ACC112 (cell line): Measurements from ENCODE around the gene MAN1A1.
A peak's percentile ranks its signal among the peaks of the same experiment; 100 is the strongest.

Experiments used
- H2AFZ ChIP-seq: fragments of 200-600 bp; sonication (generic); one replicate; pipeline ENCODE4 v1.6.0; 2017; ENCODE audit warnings: antibody characterized with exemption, low read length; ENCODE audit not compliant: unreplicated experiment
- H3K27ac ChIP-seq: fragments of 200-600 bp; sonication (generic); 2 replicates; pipeline ENCODE4 v1.5.1; 2014; ENCODE audit warnings: low read depth, mild to moderate bottlenecking, antibody characterized with exemption, low read length, moderate library complexity
- H3K27me3 ChIP-seq: fragments of 200-600 bp; sonication (generic); 2 replicates; pipeline ENCODE4 v1.6.1; 2014; ENCODE audit warnings: mild to moderate bottlenecking, antibody characterized with exemption, low read length, moderate library complexity, mixed read lengths; ENCODE audit not compliant: insufficient read depth
- H3K36me3 ChIP-seq: fragments of 200-600 bp; sonication (generic); 2 replicates; pipeline ENCODE4 v1.6.1; 2016; ENCODE audit warnings: mild to moderate bottlenecking, antibody characterized with exemption, low read length, moderate library complexity, mixed read lengths; ENCODE audit not compliant: insufficient read depth
- H3K4me1 ChIP-seq: fragments of 200-600 bp; sonication (generic); one replicate; pipeline ENCODE4 v1.6.1; 2016; ENCODE audit warnings: low read length, mixed read lengths; ENCODE audit not compliant: insufficient read depth, unreplicated experiment, control insufficient read depth
- H3K4me3 ChIP-seq: fragments of 200-600 bp; sonication (generic); 2 replicates; pipeline ENCODE4 v1.5.1; 2014; ENCODE audit warnings: mild to moderate bottlenecking, low read depth, low read length
- H3K79me2 ChIP-seq: fragments of 200-600 bp; sonication (generic); one replicate; pipeline ENCODE4 v1.6.0; 2016; ENCODE audit warnings: low read length; ENCODE audit not compliant: control insufficient read depth, unreplicated experiment, insufficient read depth

Gene MAN1A1

DNA sequence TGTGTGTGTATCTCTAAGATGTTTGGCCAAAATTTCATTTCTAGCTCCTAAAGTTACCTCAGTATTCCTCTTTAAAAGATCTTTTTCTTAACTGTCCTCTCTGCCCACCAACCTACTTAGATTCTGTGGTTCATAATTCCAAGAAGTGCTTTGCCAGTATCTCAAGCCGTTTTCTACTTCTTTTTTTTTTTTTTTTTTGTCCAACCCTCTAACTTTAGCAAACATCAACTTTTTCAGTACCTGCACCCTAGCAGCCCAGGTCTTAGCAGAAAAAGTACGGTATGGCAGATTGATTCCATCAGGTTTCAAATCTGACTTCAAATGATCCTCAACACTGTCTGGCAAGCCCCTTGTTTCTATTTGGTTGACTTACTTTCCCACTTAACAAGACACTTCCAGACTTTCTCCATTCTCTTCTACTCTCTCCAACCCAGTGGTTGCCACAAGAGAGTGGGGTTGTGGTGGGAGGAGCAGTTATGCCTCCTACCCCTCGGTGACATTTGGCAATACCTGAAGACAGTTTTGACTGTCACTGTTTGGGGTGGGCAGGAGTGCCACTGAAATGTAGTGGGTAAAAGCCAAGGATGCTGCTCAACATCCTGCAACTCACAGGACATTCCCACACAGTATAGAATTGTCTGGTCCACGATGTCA, 10.8 kb upstream of the MAN1A1 start:
- Histone ChIP-seq H3K36me3 (no peaks in the 10 kb centered on the region; the same call in 1 of the 2 replicates), H3K4me3 (no peak overlapping the region), H3K27me3 (no peaks in the 10 kb centered on the region), H3K79me2 (no peaks in the 10 kb centered on the region), H3K4me1 (no peaks in the 10 kb centered on the region), H2AFZ (no peak overlapping the region), H3K27ac (no peak overlapping the region)

DNA sequence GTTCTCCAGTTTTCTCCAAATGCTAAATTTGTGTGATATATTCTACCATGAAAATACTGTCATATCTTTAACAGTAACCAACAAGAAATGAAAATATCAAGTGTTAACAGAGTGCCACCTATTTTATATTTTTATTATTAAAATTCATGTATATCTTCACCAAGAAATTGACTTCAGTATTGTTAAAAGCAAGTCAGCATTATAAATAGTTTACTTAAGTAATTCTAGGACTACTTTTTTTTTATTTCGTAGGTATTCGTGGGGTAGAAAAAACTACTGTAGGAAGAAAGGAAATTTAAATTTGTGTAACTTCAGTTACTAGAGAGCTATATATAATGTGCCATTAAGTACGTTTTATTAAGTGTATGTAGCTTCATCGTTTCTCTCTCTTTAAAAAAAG, 6.3 kb upstream of the MAN1A1 start:
- Histone ChIP-seq H3K4me3 (no peak overlapping the region), H3K27ac (no peak overlapping the region), H3K4me1 (peaks cover 12% of the 10 kb centered on the region), H3K36me3 (no peaks in the 10 kb centered on the region), H2AFZ (no peak overlapping the region), H3K79me2 (peaks cover 2% of the 10 kb centered on the region), H3K27me3 (no peaks in the 10 kb centered on the region)

DNA sequence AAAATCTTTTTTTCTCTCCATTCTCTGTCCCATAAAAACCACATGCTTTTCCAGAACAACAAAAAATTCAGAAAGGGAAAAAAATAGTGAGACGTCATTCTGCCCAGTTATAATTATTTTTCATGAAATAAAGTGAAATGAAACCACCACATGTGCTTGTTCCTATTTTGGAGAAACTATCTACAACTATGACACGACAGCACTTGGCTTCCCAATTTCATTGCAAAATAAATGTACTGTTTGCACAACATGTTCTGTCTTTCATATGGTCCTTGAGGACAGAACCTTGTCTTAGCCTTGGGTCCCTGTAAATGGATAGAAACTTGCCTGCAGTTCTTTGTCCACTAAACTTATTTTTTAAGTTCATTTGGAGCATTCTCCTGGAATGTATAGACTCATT, 5.6 kb upstream of the MAN1A1 start:
- peaks cover 2% of the 10 kb centered on the region for H3K79me2 ChIP-seq
- H3K36me3 ChIP-seq, result no peaks in the 10 kb centered on the region
- H2AFZ ChIP-seq, result no peak overlapping the region
- H3K4me1 ChIP-seq, result peaks cover 12% of the 10 kb centered on the region
- no peaks in the 10 kb centered on the region for H3K27me3 ChIP-seq
- no peak overlapping the region for H3K27ac ChIP-seq
- H3K4me3 ChIP-seq, result no peak overlapping the region

DNA sequence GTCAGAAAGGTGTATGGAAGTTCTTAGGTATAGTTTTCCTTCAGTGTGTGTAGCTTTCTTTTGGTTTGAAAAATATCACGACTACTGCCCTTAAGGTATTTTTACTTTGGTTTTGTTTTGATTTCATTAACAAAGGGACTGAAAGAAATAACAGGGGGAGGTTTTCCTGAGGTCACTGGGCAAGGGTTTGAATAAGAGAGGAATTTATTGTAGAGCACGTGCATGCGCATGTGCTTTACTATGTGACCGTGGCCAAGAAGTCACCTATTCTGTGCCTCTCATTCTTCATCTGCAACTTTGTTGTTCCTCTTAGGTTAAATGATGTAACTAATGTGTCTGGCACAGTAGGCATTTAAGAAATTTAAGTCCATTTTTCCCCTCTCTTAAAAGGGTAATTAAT, 4.1 kb upstream of the MAN1A1 start:
- Histone ChIP-seq H3K4me1 (peaks cover 12% of the 10 kb centered on the region), H3K27me3 (no peaks in the 10 kb centered on the region), H3K79me2 (peaks cover 4% of the 10 kb centered on the region), H3K4me3 (no peak overlapping the region), H2AFZ (no peak overlapping the region), H3K36me3 (no peaks in the 10 kb centered on the region), H3K27ac (no peak overlapping the region)

DNA sequence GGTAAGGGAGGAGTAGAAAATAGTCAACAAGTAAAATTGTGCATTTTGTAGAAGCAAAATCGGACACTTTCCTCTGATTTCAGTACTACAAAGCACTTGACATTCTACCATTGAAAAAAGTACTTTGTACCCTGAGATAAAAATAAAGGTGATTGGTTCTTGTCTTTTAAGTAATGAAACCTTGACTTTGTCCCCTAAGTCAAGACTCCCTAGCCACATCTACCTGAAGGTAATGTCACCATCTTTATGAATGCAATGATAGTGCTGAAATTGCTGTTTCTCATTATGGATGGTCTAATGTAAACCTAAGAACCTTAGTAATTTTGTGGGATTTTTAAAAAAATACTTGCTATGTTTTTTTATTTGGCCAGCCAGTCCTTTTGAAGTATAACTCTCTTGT, 2.4 kb upstream of the MAN1A1 start:
- Histone ChIP-seq H3K27me3 (no peaks in the 10 kb centered on the region), H3K4me3 (peak overlapping the region; percentile 80), H3K36me3 (no peaks in the 10 kb centered on the region), H3K27ac (no peak overlapping the region), H3K4me1 (peaks cover 12% of the 10 kb centered on the region), H3K79me2 (peaks cover 17% of the 10 kb centered on the region), H2AFZ (no peak overlapping the region)

DNA sequence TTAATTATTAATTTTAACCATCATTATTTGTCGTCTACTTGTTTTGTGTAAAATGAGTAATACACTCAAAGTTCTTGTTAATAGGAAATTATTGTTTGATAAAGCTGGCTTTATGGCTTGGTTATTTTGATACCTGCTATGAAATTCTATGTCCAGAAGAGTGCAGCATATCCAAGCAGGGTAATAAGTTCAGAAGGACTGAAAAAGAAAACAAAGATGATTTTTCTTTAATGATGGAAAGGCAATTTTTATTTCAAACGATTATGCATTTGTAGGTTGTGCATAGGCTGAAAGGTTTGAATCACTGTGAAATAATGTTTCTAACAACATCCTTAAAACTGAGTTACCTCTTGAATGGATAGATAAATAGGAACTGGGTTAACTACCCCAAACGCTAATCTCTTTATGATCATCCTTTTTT, 1.4 kb upstream of the MAN1A1 start:
- Histone ChIP-seq H3K4me1 (peaks cover 21% of the 10 kb centered on the region), H3K27ac (peak overlapping the region; percentile 78), H3K27me3 (no peaks in the 10 kb centered on the region), H2AFZ (peak overlapping the region; percentile 88), H3K4me3 (peak overlapping the region; percentile 80), H3K79me2 (peaks cover 27% of the 10 kb centered on the region), H3K36me3 (no peaks in the 10 kb centered on the region)

DNA sequence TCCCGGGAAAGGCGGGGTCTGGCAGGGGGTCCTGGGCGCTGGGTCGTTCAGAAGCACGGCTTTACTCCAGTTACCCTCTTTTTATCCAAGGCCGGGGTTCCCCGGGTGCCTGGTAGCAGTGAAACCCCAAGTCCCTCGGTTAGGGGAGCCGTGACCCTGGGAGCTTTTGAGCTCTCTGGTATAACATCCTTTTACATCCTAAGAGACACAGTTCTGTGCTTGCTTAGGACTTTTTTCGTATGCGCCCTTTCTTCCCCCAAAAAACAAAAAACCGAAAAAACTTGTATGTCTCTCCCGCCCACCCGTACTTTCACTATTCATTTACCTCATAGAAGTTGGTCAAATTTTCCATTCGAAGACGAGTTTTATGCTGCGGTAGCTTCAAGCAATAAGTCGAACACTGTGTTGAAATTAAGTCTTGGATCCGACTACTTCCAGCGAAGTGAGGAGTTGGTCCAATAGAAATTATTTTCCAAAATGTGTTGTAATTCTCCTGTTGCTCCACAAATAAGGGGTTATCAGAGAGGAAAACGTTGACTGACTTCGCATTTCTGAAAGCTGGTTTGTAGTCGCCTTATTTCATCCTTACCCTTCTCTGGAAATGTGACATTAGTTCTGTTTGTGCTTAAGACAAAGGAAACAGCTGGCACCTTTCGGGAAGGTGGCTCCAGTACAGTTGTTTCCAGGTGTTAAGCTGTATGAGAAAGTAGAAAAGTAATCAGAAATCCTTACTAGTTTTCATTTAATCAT, 816 bp upstream of the MAN1A1 start:
- Histone ChIP-seq H3K36me3 (no peaks in the 10 kb centered on the region), H3K4me3 (peak overlapping the region; percentile 80), H3K27ac (peak overlapping the region; percentile 78), H3K79me2 (peaks cover 30% of the 10 kb centered on the region), H3K27me3 (no peaks in the 10 kb centered on the region), H3K4me1 (peaks cover 21% of the 10 kb centered on the region), H2AFZ (peak overlapping the region; percentile 88)

DNA sequence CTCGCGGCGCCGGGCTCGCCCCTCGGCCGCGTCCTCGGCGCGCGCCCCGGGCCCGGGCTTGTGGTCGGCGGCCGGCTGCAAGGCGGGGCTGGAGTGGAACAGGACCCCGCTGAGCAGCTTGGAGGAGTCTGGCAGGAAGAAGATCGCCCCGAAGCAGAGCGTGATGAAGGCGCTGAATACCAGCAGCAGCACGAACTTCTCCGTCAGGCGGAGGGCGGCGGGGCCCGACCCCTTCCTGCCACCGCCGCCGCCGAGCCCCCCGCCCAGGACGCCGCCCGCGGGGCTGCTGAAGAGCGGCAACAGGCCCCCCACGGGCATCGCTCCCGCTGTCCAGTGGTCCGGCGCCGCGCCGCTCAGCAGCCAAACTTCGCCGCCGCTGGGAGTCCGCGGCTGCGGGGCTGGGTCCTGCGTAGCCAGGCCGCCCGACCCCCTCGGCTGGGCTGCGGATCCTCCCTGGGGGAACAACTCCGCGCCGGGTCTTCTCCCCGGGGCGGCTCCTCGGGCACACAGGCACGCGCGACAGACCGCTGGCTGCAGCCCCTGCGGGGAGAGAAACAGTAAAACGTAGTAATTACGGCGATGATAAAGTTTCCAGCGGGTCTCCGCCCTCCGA, 707 bp downstream of the MAN1A1 start:
- H3K4me1 ChIP-seq, result peaks cover 21% of the 10 kb centered on the region
- no peaks in the 10 kb centered on the region for H3K27me3 ChIP-seq
- H3K79me2 ChIP-seq, result peaks cover 31% of the 10 kb centered on the region
- H3K27ac ChIP-seq, result no peak overlapping the region
- H2AFZ ChIP-seq, result peak overlapping the region; percentile 76
- no peaks in the 10 kb centered on the region for H3K36me3 ChIP-seq
- peak overlapping the region; percentile 80 for H3K4me3 ChIP-seq

DNA sequence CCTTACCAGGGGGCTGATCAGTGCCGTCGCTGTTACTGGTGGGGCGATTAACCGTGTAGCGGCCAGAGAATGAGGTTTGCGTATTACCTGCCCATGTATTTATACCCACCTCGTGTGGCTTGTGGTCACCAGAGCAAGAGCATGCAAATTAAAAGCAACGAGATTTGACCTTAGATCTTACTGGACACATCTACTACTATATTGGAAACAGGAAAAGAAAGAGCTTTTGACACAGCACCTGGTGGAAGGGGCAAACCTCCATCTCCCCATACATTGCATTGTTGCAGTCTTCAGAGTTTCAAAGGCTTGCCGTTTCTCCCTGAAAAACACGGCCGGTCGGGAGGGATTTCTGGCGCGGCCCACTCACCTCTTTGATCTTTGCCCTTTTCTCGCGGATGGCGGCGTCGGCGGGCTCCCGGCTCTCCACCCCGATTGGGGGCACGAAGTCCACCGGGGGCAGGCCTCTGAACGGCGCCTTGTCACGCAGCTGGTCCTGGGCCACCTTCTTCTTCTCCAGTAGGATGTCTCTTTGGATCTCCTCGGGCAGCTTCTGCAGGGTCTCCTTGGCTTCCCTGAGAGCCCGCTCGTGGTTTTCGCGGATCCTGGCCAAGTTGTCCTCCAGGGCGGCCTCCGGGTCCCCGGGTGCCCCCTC, 1.3 kb downstream of the MAN1A1 start:
- no peaks in the 10 kb centered on the region for H3K27me3 ChIP-seq

DNA sequence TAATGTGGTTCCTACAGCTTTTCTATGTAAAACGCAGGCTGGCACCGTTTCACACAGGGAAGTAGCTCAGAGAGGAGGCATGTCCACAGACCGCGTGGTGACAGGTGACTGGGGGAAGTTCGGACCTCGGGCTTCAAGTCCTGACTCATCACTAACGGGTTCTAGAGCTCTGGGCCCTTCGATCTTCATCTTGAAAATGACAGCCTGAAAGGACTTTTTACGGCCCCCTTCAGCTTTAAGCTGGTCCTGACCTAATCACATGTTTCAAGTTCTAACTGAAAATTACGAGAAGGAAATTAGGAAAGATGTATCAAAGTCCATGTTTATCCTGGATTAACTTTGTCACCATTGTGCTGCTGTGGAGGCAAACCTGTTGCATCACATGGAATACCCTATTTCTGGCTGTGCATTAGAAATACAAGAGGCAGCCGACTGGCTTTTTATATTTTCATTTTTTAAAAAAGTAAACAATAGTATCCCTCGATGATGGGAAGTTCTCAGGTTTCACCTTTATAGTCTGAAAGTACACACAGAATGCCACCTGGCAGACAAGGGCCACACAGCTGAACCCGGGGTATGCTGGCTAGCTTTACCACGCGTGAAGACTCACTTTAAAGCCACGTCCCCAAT, 2.0 kb downstream of the MAN1A1 start:
- Histone ChIP-seq H3K27me3 (no peaks in the 10 kb centered on the region), H3K27ac (no peak overlapping the region), H3K36me3 (no peaks in the 10 kb centered on the region), H2AFZ (peak overlapping the region; percentile 23), H3K79me2 (peaks cover 36% of the 10 kb centered on the region), H3K4me3 (peak overlapping the region; percentile 80), H3K4me1 (peaks cover 18% of the 10 kb centered on the region)

More for the DNA sequence above, 1.3 kb downstream of the MAN1A1 start:
- Histone ChIP-seq H3K4me1 (peaks cover 18% of the 10 kb centered on the region), H3K79me2 (peaks cover 36% of the 10 kb centered on the region), H3K4me3 (peak overlapping the region; percentile 80), H3K36me3 (no peaks in the 10 kb centered on the region), H3K27ac (no peak overlapping the region), H2AFZ (peak overlapping the region; percentile 51)
